GM12874 (cell line): ENCODE data around the gene HAUS3.
A peak's percentile ranks its signal among the peaks of the same experiment; 100 is the strongest.

Source experiments
- CTCF ChIP-seq: IDR thresholded peaks from 2 replicates; pipeline ENCODE4 v1.5.1; 2011; ENCODE audit warnings: low read depth, mild to moderate bottlenecking, control low read depth, low read length, moderate library complexity; ENCODE audit not compliant: insufficient read depth

HAUS3 gene

DNA sequence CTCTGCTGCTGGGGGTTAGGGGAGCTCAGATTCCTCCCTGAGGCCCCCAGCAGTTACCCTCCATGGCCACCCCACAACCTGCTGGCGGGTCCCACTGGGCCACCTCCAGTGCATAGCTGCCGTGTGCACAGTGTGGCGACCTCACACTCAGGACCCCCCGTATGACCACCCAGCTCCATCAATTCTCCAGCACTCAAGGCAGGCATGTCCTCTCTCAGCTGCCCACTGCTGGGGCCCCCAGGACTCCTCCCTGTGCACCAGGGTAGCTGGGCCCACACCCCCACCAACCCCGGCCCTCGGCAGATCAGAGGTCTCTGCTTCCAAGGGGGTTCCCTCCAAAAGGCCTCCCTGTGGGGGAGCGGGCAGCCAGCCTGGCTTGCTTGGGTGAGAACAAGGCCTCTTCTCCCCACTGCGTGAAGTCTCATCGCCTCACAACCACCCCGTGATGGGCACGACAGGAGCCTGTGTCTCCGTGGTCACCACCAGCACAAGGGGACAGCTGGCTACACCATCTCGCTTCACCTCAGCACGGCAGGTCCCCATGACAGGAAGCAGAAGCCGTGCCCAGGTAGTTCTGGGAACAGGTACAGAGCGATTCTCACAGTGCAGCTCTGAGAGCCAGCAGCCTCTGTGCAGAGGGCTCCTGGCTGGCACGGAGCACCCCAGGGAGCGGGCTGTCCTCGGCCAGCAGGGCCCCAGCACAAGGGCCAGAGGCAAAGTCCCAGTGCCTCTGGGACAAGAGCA, 4.6 kb upstream of the HAUS3 start:
- TF ChIP-seq CTCF = no peak

- TF ChIP-seq CTCF = no peak
Observed at GRCh38 chr4:2245787-2246275, 3.9 kb upstream of the HAUS3 start.

DNA sequence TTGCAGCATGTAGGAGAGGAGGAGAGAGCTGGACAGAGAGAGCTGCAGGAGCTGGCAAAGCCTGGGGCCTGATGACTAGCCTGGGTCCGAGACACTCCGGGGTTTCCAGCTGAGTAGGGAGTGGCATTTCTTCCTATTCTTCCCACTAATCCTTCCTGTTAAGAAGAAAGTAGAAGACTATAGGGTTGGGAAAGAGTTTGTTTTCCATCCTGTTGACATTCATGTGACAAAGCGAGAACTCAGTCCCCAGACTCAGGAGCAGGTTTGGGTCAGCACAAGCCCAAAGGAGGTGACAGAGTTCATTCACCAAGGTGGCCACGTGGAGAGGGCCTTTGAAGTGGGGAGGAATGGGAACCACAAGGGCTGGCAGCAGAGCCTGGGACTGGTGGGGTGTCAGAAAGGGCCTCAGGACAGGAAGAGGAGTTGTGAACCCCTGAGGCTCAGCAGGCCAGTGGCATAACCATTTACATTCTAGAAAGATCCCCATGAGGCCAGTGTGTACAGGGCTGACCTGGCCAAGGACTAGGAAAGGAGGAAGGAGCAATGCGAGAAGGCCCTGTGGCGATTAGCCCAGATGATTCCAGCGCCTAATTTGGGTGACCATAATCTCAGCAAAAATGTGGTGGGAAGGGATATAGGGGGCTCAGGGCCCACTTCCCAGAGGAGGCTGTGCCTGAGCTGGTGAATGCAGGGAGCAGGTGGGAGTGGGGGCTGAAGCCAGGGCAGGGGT, 3.3 kb upstream of the HAUS3 start:
- TF ChIP-seq CTCF = no peak

GRCh38 chr4:2243681-2244380, 1.9 kb upstream of the HAUS3 start:
- TF ChIP-seq CTCF = peak; percentile 21; the same call in 1 of the 2 replicates

GRCh38 chr4:2241003-2241402, 918 bp downstream of the HAUS3 start:
- TF ChIP-seq CTCF = no peak

DNA sequence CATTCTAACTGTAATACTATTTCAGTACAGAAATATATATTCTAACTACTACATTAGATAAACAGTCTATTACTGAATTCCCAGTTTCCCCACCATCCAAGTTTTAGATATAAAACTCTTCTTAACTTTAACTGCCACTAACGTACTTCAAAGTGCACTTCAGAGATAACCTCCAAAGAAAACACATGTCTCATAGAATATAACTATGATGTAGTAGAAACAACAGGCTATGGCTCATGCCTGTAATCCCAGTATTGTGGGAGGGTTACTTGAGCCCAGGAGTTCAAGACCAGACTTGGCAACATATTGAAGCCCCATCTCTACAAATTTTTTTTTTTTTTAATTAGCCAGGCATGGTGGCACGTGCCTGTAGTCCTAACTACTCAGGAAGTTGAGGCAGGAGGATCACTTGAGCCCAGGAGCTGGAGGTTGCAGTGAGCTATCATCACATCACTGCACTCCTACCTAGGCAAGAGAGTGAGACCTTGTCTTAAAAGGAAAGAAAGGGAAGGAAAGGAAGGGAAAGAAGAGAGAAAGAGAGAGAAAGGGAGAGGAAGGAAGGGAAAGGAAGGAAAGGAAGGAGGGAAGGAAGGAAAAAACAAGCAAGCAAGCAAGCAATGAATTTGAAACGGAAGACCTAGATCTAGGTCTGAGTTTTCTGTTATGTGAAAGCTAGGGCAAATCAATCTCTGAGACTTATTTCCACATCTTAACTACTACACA, 4.8 kb downstream of the HAUS3 start:
- no peak for TF ChIP-seq CTCF
